GM21529 (cell line): ENCODE data around the gene FILIP1L.

Source experiments
- ATAC-seq: cut with Tn5 transposase; IDR thresholded peaks from one replicate; pipeline ENCODE4 v1.9.1; 2021; ENCODE audit not compliant: unreplicated experiment

The FILIP1L gene

DNA sequence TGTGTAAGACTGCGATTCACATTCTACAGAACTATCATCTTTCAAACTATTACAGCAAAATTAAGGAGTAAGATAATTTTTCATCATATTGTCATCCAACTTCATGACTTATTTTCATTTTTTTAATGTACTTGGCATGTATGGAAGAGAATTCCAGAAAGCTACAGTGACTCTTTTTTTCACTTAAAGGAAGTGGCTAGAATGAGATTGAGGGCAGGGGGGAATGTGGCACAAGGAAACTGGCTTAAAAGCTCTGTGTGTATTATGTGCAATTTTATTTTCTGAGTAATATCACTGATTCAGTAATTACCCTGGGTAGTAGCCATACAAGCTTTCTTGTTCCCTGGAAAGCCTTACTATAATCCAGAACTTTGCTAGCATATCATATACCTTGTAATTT, 94.6 kb downstream of the FILIP1L start:
- ATAC-seq, result no peak

DNA sequence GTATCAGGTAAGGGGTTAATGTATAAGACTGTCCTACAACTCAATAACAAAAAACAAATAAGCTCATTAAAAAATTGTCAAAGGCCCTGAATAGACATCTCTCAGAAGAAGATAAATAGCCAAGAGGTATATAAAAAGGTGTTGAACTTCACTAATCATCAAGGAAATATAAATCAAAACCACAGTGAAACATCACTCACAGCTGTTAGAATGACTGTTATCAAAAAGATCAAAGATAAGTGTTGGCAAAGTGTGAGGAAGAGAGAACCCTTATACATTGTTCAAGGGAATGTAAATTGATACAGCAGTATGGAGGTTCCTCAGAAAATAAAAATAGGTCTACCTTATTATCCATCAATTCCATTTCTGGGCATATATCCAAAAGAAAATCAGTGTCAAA, 95.5 kb downstream of the FILIP1L start:
- ATAC-seq, result no peak

DNA sequence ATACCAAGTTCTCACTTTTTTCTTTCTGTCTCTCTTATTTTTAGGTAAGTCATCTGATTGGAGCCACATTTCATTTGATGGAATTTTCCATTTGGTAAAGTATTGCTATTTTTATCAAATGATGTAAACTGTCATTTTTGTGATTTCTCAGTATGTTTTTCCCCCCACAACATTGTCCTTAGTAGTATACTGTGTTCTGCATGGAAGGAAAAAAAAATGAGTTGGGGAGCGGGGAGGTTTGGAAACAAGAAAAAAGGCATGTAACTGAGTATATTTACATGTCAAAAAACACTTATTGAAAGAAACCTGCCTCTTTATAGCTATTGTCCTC, 104.2 kb downstream of the FILIP1L start:
- no peak for ATAC-seq

DNA sequence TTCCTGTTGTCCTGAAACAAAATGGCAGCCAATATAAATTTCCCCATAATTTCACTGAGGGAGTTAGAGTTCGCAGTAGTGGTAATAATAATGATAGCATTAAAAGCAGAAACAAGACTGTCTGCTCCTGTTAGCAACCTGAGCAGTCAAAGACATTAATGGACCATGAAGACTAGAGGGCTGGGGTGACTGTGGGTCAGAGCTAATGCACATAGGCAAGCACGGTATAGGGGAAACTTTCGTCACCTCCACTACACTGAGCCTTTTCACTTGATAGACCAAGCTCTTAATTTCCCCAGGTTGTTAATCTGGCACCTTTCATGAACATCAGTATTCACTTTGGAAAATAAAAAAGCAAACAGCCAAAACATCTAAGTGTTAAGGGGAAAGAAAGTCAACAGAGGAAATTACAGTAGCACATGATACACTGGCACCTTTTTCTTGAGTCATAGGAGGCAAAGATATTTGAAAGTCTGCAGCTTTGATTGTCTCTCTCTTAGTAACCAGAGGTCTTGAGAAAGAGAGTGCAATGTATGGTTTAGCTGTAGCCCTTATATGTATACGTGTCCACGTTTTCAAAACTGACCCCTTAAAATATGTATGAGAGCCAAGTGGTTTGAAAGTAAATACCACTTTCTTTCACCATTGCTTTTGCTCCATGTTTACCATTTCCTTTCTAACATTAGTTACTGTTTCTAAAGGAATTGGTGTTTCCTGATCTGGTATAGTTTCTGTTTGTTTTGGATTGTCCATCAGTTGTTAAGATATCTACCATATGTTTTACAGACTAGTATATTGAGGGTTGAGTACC, 104.8 kb downstream of the FILIP1L start:
- no peak for ATAC-seq

DNA sequence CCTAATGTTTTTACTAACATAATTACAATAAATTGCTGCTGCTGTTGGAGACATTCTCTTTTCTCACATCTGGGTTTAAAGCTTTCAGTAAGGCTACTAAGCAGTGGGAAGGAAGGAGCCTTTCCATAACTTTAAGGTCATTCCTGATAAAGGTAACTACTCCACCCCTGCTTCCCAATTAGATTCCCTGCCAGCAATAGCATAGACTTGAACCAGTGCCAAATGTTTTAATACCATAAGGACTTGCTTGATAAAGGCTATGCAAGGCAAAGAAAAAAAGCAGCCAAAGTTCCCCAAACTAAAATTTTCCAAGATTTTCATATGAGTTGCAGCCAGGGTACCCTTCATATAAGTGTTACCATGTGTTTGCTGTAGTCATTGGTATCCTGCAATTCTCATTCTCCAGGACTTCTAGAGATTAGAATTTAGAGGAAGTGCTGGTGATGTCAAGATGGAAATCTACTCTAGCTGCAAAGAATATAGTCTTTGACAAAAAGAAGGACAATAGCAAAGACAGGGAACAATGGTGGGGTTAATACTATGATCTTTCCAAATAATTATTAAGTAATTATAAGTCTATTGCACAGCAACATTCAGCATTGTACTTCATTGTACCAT, 106.1 kb downstream of the FILIP1L start:
- ATAC-seq, result no peak

DNA sequence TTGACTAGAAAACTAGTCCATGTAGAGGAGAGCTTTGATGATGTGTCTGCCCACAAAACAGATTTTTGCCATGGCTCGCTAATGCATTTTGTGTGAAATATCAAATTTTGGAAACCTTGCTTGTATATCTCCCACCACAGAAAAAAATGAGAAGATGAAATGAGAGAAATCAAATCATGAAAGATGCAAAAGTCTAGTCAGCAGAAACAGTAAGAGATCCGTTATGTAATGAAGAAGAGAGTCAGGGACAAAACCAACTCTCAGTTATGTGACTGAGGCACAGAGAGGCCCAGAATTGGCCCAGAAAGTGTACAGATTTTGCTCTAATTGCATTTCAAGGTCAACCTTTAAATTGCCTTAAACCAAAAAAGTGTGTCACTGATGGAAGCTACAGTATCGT, 107.0 kb downstream of the FILIP1L start:
- no peak for ATAC-seq

DNA sequence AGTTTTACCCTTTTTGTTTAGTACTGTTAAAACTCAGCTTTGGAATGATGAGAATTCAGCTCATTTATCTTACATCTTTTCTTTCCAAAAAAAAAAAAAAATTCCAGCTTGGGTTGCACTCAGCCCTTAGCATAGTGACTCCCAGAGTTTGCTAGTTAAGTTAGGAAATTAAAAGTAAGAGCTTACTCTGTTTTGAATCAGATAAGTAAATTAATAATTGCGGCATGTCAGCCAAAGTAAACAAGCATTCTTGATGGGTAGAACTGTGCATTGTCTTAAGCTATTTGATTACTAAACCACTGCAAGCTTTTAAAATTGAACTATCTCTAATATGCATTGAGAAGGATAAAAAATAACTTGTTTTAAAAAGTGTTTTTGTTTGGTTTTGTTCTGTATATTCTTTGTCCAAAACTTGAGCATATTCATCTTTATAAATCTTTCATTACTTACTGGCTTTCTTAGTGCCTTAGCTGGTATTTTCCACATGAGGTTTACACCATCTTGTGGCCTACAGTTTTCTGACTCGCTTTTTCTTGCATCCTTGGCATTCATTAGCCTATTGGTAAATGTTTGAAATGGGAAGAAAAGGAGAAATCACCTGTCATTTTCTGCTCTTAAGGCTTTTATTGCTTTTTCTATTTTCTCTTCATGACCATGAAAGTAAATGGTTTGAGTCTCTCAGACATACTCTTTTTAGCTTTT, 107.6 kb downstream of the FILIP1L start:
- no peak for ATAC-seq

DNA sequence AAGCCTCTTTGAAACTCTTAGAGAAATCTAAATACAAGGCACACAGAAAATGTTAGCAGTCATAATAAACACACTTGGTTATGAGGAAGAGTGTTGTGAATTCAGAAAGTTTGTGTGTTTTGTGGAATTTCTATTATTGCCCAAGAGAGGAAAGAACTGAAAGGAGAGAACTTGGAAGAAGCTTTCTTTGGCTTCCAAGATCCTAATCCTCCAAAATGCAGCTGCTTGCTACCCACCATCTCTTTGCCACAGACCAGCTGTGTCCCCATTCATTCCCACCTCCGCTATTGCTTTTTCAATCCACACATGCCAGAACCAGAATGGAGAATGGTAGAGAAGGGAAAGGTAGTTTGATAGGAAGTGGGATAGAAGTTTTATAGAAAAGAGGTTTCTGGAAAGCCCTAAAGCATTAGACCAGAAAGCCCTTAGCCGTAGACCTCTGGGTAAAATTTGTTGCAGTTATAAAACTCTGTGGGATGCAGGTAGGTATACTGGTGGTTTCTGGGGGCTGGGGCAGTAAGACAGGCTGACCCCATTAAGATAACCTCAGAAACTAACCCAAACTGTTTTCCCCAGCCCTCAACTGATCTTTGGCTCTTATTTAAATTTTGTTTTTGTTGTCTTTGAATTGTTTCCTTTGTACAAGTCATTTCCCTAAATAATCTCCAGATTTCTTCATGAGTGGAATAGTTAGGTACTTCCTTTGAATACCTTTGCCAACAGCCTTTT, 108.5 kb downstream of the FILIP1L start:
- no peak for ATAC-seq

DNA sequence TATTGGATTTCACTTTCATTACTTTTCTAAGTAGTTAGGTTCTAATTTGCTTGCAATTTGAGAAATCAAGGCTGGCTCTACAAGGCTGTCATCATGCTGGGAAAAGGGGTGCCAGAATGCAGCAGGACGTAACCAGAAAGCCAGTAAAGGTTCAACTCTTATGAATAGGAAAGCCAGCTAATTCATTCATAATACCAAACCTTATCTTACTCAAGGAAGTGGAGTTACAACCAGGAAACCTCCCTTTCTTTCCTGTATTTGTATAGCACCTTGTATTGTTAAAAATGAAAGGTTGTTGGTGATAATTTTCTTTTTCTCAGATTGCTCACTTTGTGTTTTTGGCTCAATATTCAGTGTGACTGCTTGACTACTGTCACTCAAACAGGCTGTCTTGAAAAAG, 109.4 kb downstream of the FILIP1L start:
- ATAC-seq, result no peak

DNA sequence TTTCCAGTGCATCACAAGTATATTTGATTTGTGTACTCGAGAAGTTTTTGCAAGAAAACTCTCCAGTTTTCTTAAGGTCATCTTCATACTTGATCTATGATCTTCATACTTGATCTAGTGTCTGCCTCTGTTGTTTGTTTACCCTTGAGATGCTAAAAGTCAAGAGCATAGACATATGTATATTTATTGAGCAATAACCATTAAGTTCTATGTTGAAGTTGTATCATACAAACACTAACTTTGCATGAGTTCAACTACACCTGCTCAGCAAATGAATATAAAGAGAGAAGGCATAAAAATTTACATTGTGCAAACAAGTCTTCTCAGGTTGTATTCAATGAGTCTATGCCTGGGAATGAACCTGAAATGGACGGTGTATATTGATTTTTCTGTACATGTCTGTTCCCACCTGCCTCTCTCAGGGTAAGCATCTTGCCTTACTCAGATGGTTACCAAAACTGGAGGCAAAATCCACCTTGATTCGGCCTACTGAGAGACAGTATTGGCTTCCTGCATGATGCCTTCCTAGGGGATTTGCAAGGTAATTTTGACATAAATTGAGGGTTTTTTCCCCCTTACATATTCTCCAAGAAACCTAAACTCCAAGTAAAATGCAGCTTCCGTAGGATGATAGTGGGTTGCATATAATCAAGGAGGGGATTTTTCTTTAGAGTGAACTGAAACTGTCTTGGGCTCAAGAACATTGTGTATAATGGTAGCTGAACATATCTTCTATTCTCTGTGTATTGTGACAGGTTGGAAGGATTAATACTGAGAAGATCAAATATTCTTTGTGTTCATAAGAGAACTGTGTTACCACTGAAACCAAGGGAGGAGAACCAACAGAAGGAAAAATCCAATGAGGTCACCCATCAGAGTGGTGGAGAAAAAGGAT, 110.4 kb downstream of the FILIP1L start:
- ATAC-seq, result no peak

DNA sequence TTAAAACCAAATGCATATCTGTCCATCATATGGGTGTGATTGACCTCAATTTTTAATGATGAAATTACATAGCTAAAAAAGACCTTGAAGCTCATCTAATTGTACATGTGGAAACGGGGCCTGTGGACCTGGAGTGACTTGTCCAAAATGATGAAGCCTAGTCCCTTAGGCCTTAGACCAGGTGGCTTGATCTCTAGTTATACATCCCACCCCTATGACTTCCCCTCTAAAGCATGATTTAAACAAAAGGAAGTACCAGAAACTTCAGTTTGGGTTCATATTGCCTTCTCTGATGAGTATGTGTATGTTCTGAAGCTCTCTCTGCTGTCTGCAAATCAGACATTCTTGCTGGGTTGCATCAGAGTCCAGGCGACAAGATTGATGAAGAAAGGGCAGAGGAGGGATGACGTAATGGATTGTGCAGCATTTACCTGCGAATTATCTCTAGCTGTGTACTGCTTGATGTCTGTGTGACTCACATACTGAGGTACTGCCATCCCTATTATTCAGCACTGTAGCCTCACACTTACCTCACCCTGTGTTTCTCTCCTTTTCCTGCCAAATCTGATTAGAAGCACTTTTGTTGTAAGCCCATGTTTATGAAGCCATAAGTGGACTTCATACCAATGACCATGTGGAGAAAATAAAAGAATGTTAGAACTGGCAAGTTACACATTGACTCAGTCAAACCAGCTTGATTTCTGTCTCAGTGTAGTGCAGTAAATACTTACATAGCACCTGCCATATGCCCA, 111.5 kb downstream of the FILIP1L start:
- no peak for ATAC-seq

DNA sequence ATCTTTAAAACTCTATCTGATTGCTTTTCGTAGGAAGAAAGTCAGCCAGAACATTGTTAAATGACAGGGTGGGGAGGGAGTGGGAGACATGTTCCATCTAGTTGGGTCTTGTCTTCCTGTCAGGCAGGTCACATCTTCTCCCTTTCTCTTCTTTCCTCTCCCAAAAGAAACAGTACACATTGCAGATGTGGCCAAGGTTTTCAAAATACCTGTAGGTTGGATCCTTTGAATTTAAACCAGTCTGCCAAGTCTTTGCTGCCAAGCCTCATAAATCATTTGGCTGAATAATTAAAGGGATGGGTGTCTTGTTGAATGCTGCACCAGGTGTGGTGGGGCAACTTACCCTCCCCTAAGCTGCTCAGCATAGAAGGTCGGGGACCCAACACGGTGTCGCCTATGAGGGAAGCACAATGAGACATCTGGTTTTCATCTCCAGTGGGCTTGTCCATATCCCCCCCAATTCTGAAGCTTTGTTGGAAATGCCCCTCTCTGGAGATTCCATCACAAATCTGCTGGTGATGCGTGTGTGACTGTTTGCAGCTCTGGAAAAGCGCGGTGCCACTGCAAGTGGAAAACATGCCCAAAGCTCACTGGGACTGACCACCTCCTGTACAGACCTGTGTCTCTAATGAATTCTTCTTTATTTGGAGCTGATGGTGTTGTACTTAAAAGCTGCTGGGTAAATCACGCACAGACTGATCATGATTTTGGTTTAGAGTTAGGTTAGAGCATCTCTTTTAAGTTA, 112.6 kb downstream of the FILIP1L start:
- no peak for ATAC-seq

DNA sequence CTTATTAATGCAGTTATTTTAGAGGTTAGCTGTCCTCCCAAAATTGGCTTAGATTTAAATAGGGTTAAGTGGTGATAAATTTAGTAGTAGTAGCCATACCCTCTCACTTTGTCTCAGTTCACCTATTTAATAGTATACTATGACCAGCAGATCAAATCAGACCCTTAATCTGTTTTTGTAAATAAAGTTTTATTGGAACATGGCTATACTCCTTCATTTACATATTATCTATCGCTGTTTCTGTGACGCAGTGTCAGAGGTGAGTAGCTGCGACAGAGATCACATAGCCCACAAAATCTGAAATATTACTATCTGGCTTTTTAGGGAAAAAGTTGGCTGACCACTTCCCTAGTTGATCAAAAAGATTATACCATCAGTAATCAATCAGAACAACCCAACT, 113.2 kb downstream of the FILIP1L start:
- ATAC-seq, result no peak

DNA sequence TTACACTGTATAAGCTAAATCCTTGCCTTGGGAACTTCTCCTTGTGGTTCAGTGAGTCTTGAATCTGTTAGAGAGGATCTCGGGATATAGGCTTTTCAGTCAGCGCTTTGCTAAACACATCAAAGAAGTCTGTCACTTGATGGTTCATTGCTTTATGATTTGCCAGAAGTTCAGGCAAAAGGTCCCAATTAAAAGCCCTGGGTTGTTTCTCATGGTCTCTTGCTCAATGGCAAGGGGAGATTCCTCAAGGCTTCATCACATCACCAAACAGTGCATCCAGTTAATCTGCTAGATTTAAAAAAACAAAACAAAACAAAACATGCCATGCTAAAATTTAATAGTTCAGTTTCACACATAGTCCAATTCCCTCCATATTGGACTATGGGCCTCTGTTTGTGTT, 114.8 kb downstream of the FILIP1L start:
- ATAC-seq, result no peak

DNA sequence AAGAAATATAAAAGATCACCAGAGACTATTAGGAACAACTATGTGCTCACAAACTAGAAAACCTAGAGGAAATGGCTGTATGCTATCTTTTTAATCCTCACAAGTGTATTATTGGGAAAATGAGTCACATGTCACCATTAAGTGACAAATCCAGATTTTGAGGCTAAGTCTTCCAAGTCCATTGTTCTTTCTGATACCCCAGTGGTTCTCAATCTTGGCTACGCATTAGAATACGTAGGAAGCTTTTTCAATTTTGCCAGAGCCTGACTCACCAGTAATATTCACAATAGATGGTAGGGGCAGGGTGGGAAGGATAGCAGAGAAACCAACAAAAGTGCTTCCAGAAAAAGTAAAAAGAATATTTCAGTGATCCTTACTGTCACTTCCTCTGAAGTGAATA, 117.0 kb downstream of the FILIP1L start:
- no peak for ATAC-seq

DNA sequence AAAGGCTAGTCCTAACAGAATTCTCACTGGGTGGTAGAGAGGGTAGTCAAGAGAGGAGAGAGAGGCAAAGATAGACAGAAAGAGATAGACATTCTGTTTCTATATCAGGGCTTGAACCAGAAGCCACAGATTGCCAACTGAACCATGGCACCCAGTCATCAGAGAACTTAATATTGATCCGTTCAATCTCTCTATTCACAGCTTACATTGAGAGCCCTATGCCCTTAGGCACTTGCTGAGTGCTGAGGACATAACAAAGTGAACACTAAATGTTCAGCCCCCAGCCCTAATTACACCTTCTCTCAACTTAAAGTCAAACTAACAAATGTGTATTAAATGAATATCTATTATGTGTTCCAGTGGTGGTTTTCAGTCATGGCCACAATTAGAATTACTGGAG, 124.1 kb downstream of the FILIP1L start:
- ATAC-seq, result no peak

DNA sequence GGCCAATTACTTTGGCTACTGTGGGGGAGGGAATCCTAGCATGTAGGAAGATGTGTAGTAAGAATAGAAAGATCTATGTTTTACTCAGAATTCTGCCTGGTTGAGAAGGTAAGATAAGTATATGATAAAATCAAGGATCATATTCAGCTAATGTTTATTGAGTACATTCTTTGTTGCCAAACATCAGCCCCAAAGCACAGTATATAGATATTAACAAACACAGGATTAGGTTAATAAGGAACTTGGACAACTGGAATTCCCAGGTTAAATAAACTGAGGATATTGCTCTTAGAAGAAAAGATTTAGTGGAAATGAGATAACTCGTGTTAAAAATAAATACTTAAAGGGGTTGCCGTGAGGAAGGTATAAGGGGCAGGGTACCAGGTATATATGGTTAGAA, 129.6 kb downstream of the FILIP1L start:
- ATAC-seq, result no peak

DNA sequence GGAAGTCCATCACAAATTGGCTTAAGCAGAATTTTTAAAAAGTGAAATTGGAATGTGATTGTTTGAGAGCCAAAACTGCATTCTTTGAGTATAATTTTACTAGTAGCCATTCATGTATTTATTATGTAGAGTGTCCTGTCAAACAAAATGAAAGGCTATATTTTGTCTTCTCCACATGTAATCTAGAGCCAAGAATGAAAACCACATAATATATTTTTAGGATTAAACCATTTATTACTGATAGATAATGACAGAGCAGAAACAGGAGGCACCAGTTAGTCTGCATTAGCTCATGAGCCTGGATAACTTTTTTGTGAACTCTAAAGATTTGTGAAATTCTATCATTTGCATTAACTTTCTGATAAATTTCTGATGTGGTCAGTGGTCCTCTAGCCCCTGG, 130.2 kb downstream of the FILIP1L start:
- ATAC-seq, result no peak

DNA sequence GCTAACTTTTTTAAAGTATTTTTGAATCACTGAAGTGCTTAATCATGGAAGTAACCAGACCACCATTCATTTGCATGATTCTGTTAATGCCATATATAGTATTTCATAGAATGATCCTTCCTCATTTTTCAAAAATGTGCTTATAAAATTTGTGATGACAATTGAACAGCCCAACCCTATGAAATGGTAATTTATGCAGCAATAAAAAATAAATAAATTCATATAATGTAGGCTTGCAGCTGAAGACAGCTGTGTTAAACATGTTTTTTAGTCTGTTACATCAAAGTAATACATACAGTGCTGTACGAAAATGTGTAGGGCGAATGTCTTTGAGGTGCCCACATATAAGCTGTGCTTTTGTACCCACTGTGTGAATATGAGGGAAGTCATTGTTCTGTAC, 131.7 kb downstream of the FILIP1L start:
- ATAC-seq, result no peak
